ENCODE measurements around the gene SGCD.

The SGCD gene

DNA sequence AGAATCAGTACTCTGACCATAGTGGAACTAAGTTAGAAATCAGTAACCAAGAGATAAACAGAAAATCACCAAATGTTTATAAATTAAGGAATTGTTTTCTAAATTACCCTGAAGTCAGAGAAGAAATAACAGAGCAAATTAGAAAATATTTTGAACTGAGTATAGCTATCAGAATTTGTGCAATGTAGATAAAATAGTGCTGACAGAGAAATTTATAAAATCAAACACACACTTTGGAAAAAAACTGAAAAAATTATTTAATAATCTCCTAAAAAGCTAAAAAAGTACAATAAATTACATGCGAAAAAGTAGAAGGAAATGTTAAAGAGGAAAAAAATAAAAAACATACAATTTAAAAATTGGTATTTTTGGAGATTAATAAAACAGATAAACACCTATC is 486.0 kb downstream of the SGCD start:
- no peak for DNase-seq

DNA sequence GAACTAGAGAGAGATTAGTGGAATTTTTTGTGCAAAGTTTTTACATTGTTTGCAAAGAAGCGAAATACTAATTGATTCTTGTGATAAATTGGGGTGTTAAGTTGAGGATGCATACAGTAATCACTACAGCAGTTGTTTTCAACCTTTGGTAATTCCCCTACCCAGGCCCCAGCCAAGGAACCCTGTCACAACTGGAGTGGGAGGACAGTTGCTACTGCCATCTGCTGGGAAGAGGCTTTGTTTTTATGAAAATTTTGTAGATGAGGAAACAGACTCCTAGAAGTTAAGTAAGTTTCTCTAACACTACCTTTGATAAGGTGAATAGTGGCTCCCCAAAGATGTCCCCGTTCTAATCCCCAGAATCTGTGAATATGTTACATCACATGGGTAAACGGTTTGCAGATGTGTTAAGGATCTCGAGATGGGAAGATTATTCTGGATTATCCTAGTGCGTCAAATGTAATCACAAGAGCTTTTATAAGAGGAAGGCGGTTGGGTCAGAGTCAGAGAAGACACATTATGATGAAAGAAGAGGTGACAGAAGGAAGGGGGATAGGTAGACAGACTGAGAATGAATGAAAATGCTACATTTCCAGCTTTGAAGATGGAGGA is 489.1 kb downstream of the SGCD start:
- DNase-seq, result no peak

All from NK-92 treated with Interleukin-12 subunit alpha and Interleukin-12 subunit beta, amount 100 ng/mL, for 24 hours (cell line).